Measurements from ENCODE around the gene PPP1R13B. TPM values are rescaled to one million over a fixed set of nuclear protein-coding genes. Genes with fewer than 3 reads are reported as not detected.

The PPP1R13B gene
- polyA plus RNA-seq, 2 of the 4 experiments (the other 2 are of a cell fraction), result 2.2 to 2.7 TPM

GRCh38 chr14:103727313-103727980 is 119.9 kb downstream of the PPP1R13B start:
- Histone ChIP-seq H3K4me2 (no peak overlapping the region), H3K4me1 (no peaks in the 10 kb centered on the region), H3K4me3 (no peak overlapping the region), H3K27ac (no peak overlapping the region), H3K9me3 (no peaks in the 10 kb centered on the region)
- ATAC-seq (no peak), FAIRE-seq (no peak), DNase-seq (ENCODE audit: low read depth in 1 of 2, low spot score in 1 of 2) (no peak)
- ChIA-PET POLR2A (no interaction called here), CTCF (interaction anchor here (1.0 kb wide), 1 partner anchor 9 kb away, joined by 3 read pairs; no protein-coding TSS in a partner anchor)
- TF ChIP-seq CBX2 (IDR thresholded peaks at IDR 0.05; ENCODE audit: borderline replicate concordance, low read depth), result no peak
- TF ChIP-seq FOSL2 (IDR thresholded peaks at IDR 0.05), result no peak
- TF ChIP-seq FOSL2 (CRISPR knock-in tag; IDR thresholded peaks at IDR 0.05), result no peak
- TF ChIP-seq HEYL (CRISPR knock-in tag; IDR thresholded peaks at IDR 0.05), result no peak
- TF ChIP-seq RARB (CRISPR knock-in tag; IDR thresholded peaks at IDR 0.05), result no peak
- no peak for TF ChIP-seq RNF2 (IDR thresholded peaks at IDR 0.05; ENCODE audit: borderline replicate concordance, low read depth)
- no peak for TF ChIP-seq EP300 (IDR thresholded peaks at IDR 0.05)
- no peak for TF ChIP-seq NPAS2 (CRISPR knock-in tag; IDR thresholded peaks at IDR 0.05; ENCODE audit: borderline replicate concordance)
- no peak for TF ChIP-seq JUNB (IDR thresholded peaks at IDR 0.05)
- no peak for TF ChIP-seq CHD2 (IDR thresholded peaks at IDR 0.05; ENCODE audit: low read length, partially characterized antibody)
- TF ChIP-seq HOXA7 (CRISPR knock-in tag; IDR thresholded peaks at IDR 0.05), result no peak
- no peak for TF ChIP-seq MAZ (IDR thresholded peaks at IDR 0.05; ENCODE audit: borderline replicate concordance, low read depth, low read length)
- no peak for TF ChIP-seq FOSB (CRISPR knock-in tag; IDR thresholded peaks at IDR 0.05)
- TF ChIP-seq, protein P1, sequence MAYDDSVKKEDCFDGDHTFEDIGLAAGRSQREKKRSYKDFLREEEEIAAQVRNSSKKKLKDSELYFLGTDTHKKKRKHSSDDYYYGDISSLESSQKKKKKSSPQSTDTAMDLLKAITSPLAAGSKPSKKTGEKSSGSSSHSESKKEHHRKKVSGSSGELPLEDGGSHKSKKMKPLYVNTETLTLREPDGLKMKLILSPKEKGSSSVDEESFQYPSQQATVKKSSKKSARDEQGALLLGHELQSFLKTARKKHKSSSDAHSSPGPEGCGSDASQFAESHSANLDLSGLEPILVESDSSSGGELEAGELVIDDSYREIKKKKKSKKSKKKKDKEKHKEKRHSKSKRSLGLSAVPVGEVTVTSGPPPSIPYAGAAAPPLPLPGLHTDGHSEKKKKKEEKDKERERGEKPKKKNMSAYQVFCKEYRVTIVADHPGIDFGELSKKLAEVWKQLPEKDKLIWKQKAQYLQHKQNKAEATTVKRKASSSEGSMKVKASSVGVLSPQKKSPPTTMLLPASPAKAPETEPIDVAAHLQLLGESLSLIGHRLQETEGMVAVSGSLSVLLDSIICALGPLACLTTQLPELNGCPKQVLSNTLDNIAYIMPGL (CRISPR knock-in tag; IDR thresholded peaks at IDR 0.05; ENCODE audit: borderline replicate concordance), result no peak
- no peak for TF ChIP-seq HOXB5 (CRISPR knock-in tag; IDR thresholded peaks at IDR 0.05)
- TF ChIP-seq KDM1A (IDR thresholded peaks at IDR 0.05; ENCODE audit: low read depth), result no peak
- TF ChIP-seq KDM5A (IDR thresholded peaks at IDR 0.05), result no peak
- TF ChIP-seq SMC3 (IDR thresholded peaks at IDR 0.05), result no peak
- TF ChIP-seq RFX5 (IDR thresholded peaks at IDR 0.05), result no peak
- no peak for TF ChIP-seq EHF (CRISPR knock-in tag; IDR thresholded peaks at IDR 0.05)
- no peak for TF ChIP-seq HDAC2 (IDR thresholded peaks at IDR 0.05)
- 91% methylated on average over 37 of the region's 53 CpGs for WGBS (ENCODE audit: missing lambda C conversion rate)

GRCh38 chr14:103726474-103726873 is 120.9 kb downstream of the PPP1R13B start:
- no peak for ATAC-seq
- Histone ChIP-seq H3K9me3 (no peaks in the 10 kb centered on the region), H3K27ac (no peak overlapping the region), H3K4me2 (no peak overlapping the region), H3K4me3 (no peak overlapping the region), H3K4me1 (peaks cover 6% of the 10 kb centered on the region; the same call in 2 of the 3 replicates)
- TF ChIP-seq EP300 (IDR thresholded peaks at IDR 0.05) (no peak), NR3C1 (IDR thresholded peaks at IDR 0.05) (no peak), CBX2 (IDR thresholded peaks at IDR 0.05; ENCODE audit: borderline replicate concordance, low read depth) (no peak), TP53 (CRISPR knock-in tag; IDR thresholded peaks at IDR 0.05) (no peak), GATA3 (IDR thresholded peaks at IDR 0.05; ENCODE audit: borderline replicate concordance) (no peak), KDM1A (IDR thresholded peaks at IDR 0.05; ENCODE audit: low read depth) (no peak), EHMT2 (IDR thresholded peaks at IDR 0.05; ENCODE audit: low read depth) (no peak), E2F6 (IDR thresholded peaks at IDR 0.05; ENCODE audit: borderline replicate concordance, low read depth) (no peak), FOXS1 (CRISPR knock-in tag; IDR thresholded peaks at IDR 0.05) (no peak), HEYL (CRISPR knock-in tag; IDR thresholded peaks at IDR 0.05) (no peak), ZSCAN20 (CRISPR knock-in tag; IDR thresholded peaks at IDR 0.05) (no peak), EHF (CRISPR knock-in tag; IDR thresholded peaks at IDR 0.05) (no peak)
- TF ChIP-seq, protein P2, sequence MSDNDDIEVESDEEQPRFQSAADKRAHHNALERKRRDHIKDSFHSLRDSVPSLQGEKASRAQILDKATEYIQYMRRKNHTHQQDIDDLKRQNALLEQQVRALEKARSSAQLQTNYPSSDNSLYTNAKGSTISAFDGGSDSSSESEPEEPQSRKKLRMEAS (IDR thresholded peaks at IDR 0.05), result no peak
- TF ChIP-seq, protein P3, sequence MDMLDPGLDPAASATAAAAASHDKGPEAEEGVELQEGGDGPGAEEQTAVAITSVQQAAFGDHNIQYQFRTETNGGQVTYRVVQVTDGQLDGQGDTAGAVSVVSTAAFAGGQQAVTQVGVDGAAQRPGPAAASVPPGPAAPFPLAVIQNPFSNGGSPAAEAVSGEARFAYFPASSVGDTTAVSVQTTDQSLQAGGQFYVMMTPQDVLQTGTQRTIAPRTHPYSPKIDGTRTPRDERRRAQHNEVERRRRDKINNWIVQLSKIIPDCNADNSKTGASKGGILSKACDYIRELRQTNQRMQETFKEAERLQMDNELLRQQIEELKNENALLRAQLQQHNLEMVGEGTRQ (IDR thresholded peaks at IDR 0.05), result no peak
- TF ChIP-seq, protein P4, sequence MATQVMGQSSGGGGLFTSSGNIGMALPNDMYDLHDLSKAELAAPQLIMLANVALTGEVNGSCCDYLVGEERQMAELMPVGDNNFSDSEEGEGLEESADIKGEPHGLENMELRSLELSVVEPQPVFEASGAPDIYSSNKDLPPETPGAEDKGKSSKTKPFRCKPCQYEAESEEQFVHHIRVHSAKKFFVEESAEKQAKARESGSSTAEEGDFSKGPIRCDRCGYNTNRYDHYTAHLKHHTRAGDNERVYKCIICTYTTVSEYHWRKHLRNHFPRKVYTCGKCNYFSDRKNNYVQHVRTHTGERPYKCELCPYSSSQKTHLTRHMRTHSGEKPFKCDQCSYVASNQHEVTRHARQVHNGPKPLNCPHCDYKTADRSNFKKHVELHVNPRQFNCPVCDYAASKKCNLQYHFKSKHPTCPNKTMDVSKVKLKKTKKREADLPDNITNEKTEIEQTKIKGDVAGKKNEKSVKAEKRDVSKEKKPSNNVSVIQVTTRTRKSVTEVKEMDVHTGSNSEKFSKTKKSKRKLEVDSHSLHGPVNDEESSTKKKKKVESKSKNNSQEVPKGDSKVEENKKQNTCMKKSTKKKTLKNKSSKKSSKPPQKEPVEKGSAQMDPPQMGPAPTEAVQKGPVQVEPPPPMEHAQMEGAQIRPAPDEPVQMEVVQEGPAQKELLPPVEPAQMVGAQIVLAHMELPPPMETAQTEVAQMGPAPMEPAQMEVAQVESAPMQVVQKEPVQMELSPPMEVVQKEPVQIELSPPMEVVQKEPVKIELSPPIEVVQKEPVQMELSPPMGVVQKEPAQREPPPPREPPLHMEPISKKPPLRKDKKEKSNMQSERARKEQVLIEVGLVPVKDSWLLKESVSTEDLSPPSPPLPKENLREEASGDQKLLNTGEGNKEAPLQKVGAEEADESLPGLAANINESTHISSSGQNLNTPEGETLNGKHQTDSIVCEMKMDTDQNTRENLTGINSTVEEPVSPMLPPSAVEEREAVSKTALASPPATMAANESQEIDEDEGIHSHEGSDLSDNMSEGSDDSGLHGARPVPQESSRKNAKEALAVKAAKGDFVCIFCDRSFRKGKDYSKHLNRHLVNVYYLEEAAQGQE (IDR thresholded peaks at IDR 0.05), result no peak
- DNase-seq (ENCODE audit: low read depth in 1 of 2, low spot score in 1 of 2), result no peak
- ChIA-PET CTCF (interaction anchor here (1.0 kb wide), 1 partner anchor 8 kb away, joined by 3 read pairs; no protein-coding TSS in a partner anchor), POLR2A (no interaction called here)
- WGBS (ENCODE audit: missing lambda C conversion rate), result 90% methylated on average over 15 of the region's 18 CpGs
- FAIRE-seq, result no peak

Measured in A549 (cell line).